Measurements from ENCODE around the gene TMEM200A. TPM values are rescaled to one million over a fixed set of nuclear protein-coding genes. Genes with fewer than 3 reads are reported as not detected.

TMEM200A gene
- 10 to 100 TPM in 2 of 4 donors, 1 to 10 TPM in 2; 5.3 to 11.8 (median 8.1) TPM for total RNA-seq

GRCh38 chr6:130365166-130366106, at the start of gene TMEM200A:
TMEM200A (plus strand) TSS chr6:130366017; CDS start chr6:130440423, 74,406 bp downstream.
- H3K27ac ChIP-seq: peak within 1 kb of the TSS; percentile 61 to 86 (median 74)
- H3K36me3 ChIP-seq: no peaks in the 10 kb centered on the region
- peak; percentile 37 to 48 for DNase-seq (ENCODE audit: low spot score in 2 of 2)
- peaks cover 0 to 16% of the 10 kb centered on the region in 2 donors for H3K27me3 ChIP-seq
- TF ChIP-seq CTCF (IDR thresholded peaks at IDR 0.05) (peak; percentile 44 to 84 (median 67)), EP300 (IDR thresholded peaks at IDR 0.05) (peak in 1 of 2 donors; percentile 18), POLR2A (IDR thresholded peaks at IDR 0.05) (no peak)
- no peaks in the 10 kb centered on the region for H3K9me3 ChIP-seq
- WGBS, 2 donors: 0 to 2% methylated on average over 45 to 68 of the region's 84 CpGs
- peaks cover 0 to 29% (median 0%) of the 10 kb centered on the region in 4 donors for H3K4me1 ChIP-seq
- H3K4me3 ChIP-seq: peak within 1 kb of the TSS; percentile 45 to 66 (median 58)

GRCh38 chr6:130320908-130321307, 44.9 kb upstream of the TMEM200A start:
- no peak for DNase-seq (ENCODE audit: low spot score in 2 of 2)
- 92 to 97% methylated on average over 2 of the region's 2 CpGs for WGBS, 2 donors
- H3K4me3 ChIP-seq: no peak overlapping the region
- peaks cover 0 to 5% (median 0%) of the 10 kb centered on the region in 4 donors for H3K4me1 ChIP-seq
- TF ChIP-seq POLR2A (IDR thresholded peaks at IDR 0.05): no peak
- no peak for TF ChIP-seq CTCF (IDR thresholded peaks at IDR 0.05)
- TF ChIP-seq EP300 (IDR thresholded peaks at IDR 0.05): no peak
- no peaks in the 10 kb centered on the region for H3K9me3 ChIP-seq
- H3K27me3 ChIP-seq: no peaks in the 10 kb centered on the region
- no peak overlapping the region for H3K27ac ChIP-seq
- H3K36me3 ChIP-seq: no peaks in the 10 kb centered on the region

GRCh38 chr6:130322673-130323268, 43.0 kb upstream of the TMEM200A start:
- H3K4me1 ChIP-seq: peaks cover 0 to 5% (median 0%) of the 10 kb centered on the region in 4 donors
- no peak overlapping the region for H3K27ac ChIP-seq
- 13 to 16% methylated on average over 3 of the region's 3 CpGs for WGBS, 2 donors
- no peaks in the 10 kb centered on the region for H3K27me3 ChIP-seq
- H3K36me3 ChIP-seq: no peaks in the 10 kb centered on the region
- no peaks in the 10 kb centered on the region for H3K9me3 ChIP-seq
- peak in 1 of 2 donors; percentile 57 for DNase-seq (ENCODE audit: low spot score in 2 of 2)
- H3K4me3 ChIP-seq: no peak overlapping the region
- TF ChIP-seq CTCF (IDR thresholded peaks at IDR 0.05): peak; percentile 74 to 88 (median 82)
- TF ChIP-seq POLR2A (IDR thresholded peaks at IDR 0.05): no peak

DNA sequence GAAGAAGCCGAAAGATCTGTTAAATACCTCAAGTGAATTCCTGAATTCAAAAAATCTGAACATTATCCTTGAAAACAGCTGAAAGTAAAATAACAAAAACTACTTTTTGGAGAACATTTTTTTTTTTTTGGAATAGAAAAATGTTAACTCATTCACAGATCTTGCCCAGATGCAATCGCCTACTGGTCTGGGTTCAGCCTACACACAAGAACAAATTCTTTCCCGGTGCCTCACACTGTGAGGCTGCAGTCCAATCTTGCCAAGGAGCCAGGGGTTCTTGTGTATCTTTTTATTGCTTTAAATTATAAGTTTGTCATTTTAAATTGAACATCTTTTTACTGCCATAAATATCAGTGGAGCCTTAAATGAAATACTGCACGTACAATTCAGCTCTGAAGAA, 41.2 kb upstream of the TMEM200A start:
- DNase-seq (ENCODE audit: low spot score in 2 of 2): no peak
- no peaks in the 10 kb centered on the region for H3K27me3 ChIP-seq
- no peaks in the 10 kb centered on the region for H3K9me3 ChIP-seq
- no peak overlapping the region for H3K27ac ChIP-seq
- no peak for TF ChIP-seq CTCF (IDR thresholded peaks at IDR 0.05)
- TF ChIP-seq POLR2A (IDR thresholded peaks at IDR 0.05): no peak
- TF ChIP-seq EP300 (IDR thresholded peaks at IDR 0.05): no peak
- no peaks in the 10 kb centered on the region for H3K36me3 ChIP-seq
- no peak overlapping the region for H3K4me3 ChIP-seq
- H3K4me1 ChIP-seq: peaks cover 0 to 5% (median 0%) of the 10 kb centered on the region in 4 donors
- 41 to 42% methylated on average over 4 of the region's 4 CpGs for WGBS, 2 donors

DNA sequence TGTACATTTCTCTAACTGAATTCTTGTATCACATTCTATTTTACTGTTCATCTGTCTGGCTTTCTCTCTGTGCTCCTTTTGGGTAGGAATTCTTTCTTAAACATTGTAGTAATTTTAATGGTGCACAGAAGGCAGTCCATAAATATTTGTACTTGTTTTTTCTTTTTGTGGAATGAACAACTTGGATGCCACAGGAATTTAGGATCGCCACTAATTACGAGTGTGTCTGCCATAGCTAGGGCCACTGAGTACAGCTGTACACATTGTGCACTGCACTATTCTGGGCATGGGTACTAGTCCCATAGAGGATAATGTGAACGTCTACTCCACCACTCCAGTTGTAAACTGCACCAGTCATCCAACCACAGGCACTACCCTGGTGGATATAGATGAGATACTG, 39.3 kb upstream of the TMEM200A start:
- WGBS, 2 donors: 66 to 72% methylated on average over 3 of the region's 3 CpGs
- Histone ChIP-seq H3K4me1 (peaks cover 0 to 5% (median 0%) of the 10 kb centered on the region in 4 donors), H3K36me3 (no peaks in the 10 kb centered on the region), H3K9me3 (no peaks in the 10 kb centered on the region), H3K4me3 (no peak overlapping the region), H3K27me3 (no peaks in the 10 kb centered on the region), H3K27ac (no peak overlapping the region)
- no peak for DNase-seq (ENCODE audit: low spot score in 2 of 2)
- TF ChIP-seq CTCF (IDR thresholded peaks at IDR 0.05): no peak
- no peak for TF ChIP-seq POLR2A (IDR thresholded peaks at IDR 0.05)
- no peak for TF ChIP-seq EP300 (IDR thresholded peaks at IDR 0.05)
